HCT116 (cell line): ENCODE measurements around the gene LTBR. TPM values are rescaled to one million over a fixed set of nuclear protein-coding genes. Genes with fewer than 3 reads are reported as not detected.

Experiments
- ATAC-seq: fragments of 200-7000 bp; cut with Tn5 transposase; 2 replicates; pipeline ENCODE4 v1.9.1; 2020; ENCODE audit warnings: mild to moderate bottlenecking, moderate library complexity
- BruUV-seq: library from RNA; stranded (reverse); fragments of 400-500 nt; replicated peaks from 2 replicates; lab custom pipeline; 2021; lab: Mats Ljungman, UMichigan
- CTCF ChIA-PET: fragments of 300-600 bp; sonication (Branson Sonifier 250); formaldehyde crosslinking; loops from one replicate; lab custom pipeline; 2021; ENCODE audit warnings: antibody characterized with exemption; lab: Charles Lee
- POLR2A ChIA-PET: fragments of 300-600, 350-600 bp; sonication (Branson Sonifier 250); formaldehyde crosslinking; loops from one replicate; lab custom pipeline; 2021; ENCODE audit warnings: antibody characterized with exemption; lab: Charles Lee
- RAD21 ChIA-PET, 2 experiments: fragments of 300-600 bp; sonication (Branson Sonifier 250); formaldehyde crosslinking; loops; one replicate each; lab custom pipeline; 2023; ENCODE audit warnings: low total read pairs in 2 of 2; ENCODE audit not compliant: uncharacterized antibody in 2 of 2, unreplicated experiment in 2 of 2, low non-redundant PET in 1 of 2; lab: Charles Lee
- DNase-seq: peaks from one replicate; pipeline ENCODE4 v3.0.0-alpha.2; 2010; ENCODE audit warnings: low read depth, low spot score
- H2AFZ ChIP-seq: fragments of 200-600 bp; shearing (Covaris generic), sonication (generic); 2 replicates; pipeline ENCODE4 v1.6.1; 2017; ENCODE audit warnings: low read depth, mixed run types, mixed read lengths, antibody characterized with exemption, low read length; ENCODE audit not compliant: poor library complexity, severe bottlenecking
- H3K27ac ChIP-seq: 2 replicates; pipeline ENCODE4 v1.5.1; 2012; ENCODE audit warnings: low read depth, low read length
- H3K27me3 ChIP-seq: fragments of 200-600 bp; sonication (generic); 2 replicates; pipeline ENCODE4 v1.6.1; 2016; ENCODE audit warnings: mixed run types, low read length, mixed read lengths; ENCODE audit not compliant: insufficient read depth
- H3K36me3 ChIP-seq, 2 experiments: fragments of 200-500 bp in 1 of 2; fragments of 200-600 bp in 1 of 2; sonication (Bioruptor generic) in 1 of 2; sonication (generic) in 1 of 2; 2 replicates each; pipeline versions ENCODE4 v1.5.1 to v1.6.1; 2014 to 2016; ENCODE audit warnings: low read length in 2 of 2, inconsistent platforms in 1 of 2, mixed read lengths in 1 of 2, mixed run types in 1 of 2; ENCODE audit not compliant: insufficient read depth in 2 of 2, control insufficient read depth in 1 of 2
- H3K4me1 ChIP-seq, 2 experiments: fragments of 200-600 bp in 1 of 2; sonication (generic) in 1 of 2; 2 replicates each; pipeline versions ENCODE4 v1.5.1 to v1.6.1; 2012 to 2017; ENCODE audit warnings: low read length in 2 of 2, inconsistent platforms in 1 of 2, mild to moderate bottlenecking in 1 of 2, mixed read lengths in 1 of 2, mixed run types in 1 of 2, moderate library complexity in 1 of 2; ENCODE audit not compliant: insufficient read depth in 2 of 2, control insufficient read depth in 1 of 2
- H3K4me2 ChIP-seq: fragments of 200-600 bp; sonication (generic); 2 replicates; pipeline ENCODE4 v1.6.1; 2017; ENCODE audit warnings: mixed run types, low read length, mixed read lengths
- H3K4me3 ChIP-seq, 2 experiments: fragments of 200-600 bp in 1 of 2; sonication (generic) in 1 of 2; replicated peaks in 1 of 2; 2 replicates each; pipeline ENCODE4 v1.5.1; 2011 to 2016; ENCODE audit warnings: low read length in 2 of 2, control low read depth in 1 of 2, low read depth in 1 of 2, mild to moderate bottlenecking in 1 of 2, mixed read lengths in 1 of 2, mixed run types in 1 of 2
- H3K79me2 ChIP-seq: fragments of 200-600 bp; sonication (generic); 2 replicates; pipeline ENCODE4 v1.6.1; 2017; ENCODE audit warnings: mild to moderate bottlenecking, mixed run types, low read length, moderate library complexity, mixed read lengths; ENCODE audit not compliant: insufficient read depth
- H3K9ac ChIP-seq: fragments of 200-600 bp; sonication (generic); 2 replicates; pipeline ENCODE4 v1.6.1; 2016; ENCODE audit warnings: low read length, mixed read lengths
- H3K9me2 ChIP-seq: fragments of 200-600 bp; sonication (generic), shearing (Covaris generic); 2 replicates; pipeline ENCODE4 v1.6.1; 2017; ENCODE audit warnings: mixed run types, mild to moderate bottlenecking, moderate library complexity; ENCODE audit not compliant: insufficient read depth
- H3K9me3 ChIP-seq, 2 experiments: fragments of 200-500 bp in 1 of 2; fragments of 200-600 bp in 1 of 2; sonication (Bioruptor generic) in 1 of 2; sonication (generic) in 1 of 2; 2 replicates each; pipeline ENCODE4 v1.6.1; 2014 to 2017; ENCODE audit warnings: low read length in 2 of 2, mixed read lengths in 2 of 2, inconsistent platforms in 1 of 2, low read depth in 1 of 2, mild to moderate bottlenecking in 1 of 2, mixed run types in 1 of 2, moderate library complexity in 1 of 2; ENCODE audit not compliant: control insufficient read depth in 1 of 2, insufficient read depth in 1 of 2
- H4K20me1 ChIP-seq: fragments of 200-600 bp; sonication (generic), shearing (Covaris generic); 2 replicates; pipeline ENCODE4 v1.6.1; 2017; ENCODE audit warnings: mixed run types, mild to moderate bottlenecking, moderate library complexity; ENCODE audit not compliant: insufficient read depth
- ELF1 ChIP-seq: IDR thresholded peaks from 2 replicates; pipeline ENCODE4 v1.6.1; 2012; ENCODE audit warnings: low read depth, borderline replicate concordance
- EZH2 ChIP-seq: fragments of 200-600 bp; sonication (generic); IDR thresholded peaks from 2 replicates; pipeline ENCODE4 v1.6.1; 2017; ENCODE audit warnings: antibody characterized with exemption, mixed run types
- FOSL1 ChIP-seq: IDR thresholded peaks from 2 replicates; pipeline ENCODE4 v1.6.1; 2012; ENCODE audit warnings: low read depth
- SP1 ChIP-seq: IDR thresholded peaks from 2 replicates; pipeline ENCODE4 v1.6.1; 2012; ENCODE audit warnings: low read depth
- SRF ChIP-seq: IDR thresholded peaks from 2 replicates; pipeline ENCODE4 v1.6.1; 2012; ENCODE audit warnings: low read depth
- TCF7L2 ChIP-seq: IDR thresholded peaks from 2 replicates; pipeline ENCODE4 v1.7.0; 2011; ENCODE audit warnings: borderline replicate concordance, inconsistent platforms; ENCODE audit not compliant: insufficient read depth, insufficient read length; ENCODE audit errors: extremely low read depth
- ZFX ChIP-seq: fragments of 450-650 bp; IDR thresholded peaks from 2 replicates; pipeline ENCODE4 v1.6.1; 2017
- ZNF274 ChIP-seq: fragments of 200-500 bp; sonication (Bioruptor generic); IDR thresholded peaks from 2 replicates; pipeline ENCODE4 v1.6.1; 2014; ENCODE audit warnings: mild to moderate bottlenecking, low read depth, low read length, inconsistent platforms
- intact Hi-C: fragments of 100-400 bp; cut with micrococcal nuclease; formaldehyde crosslinking; loops from 2 replicates; pipeline ENCODE4 v1.10.0; 2022
- total RNA-seq: library from RNA; stranded (reverse); gene quantifications from one replicate; pipeline ENCODE4 v1.2.1, GENCODE V29; 2021; ENCODE audit not compliant: unreplicated experiment
- TF ChIP-seq, protein P1 (sequence below), 3 experiments: fragments of 200-600 bp in 1 of 3; sonication (generic) in 1 of 3; IDR thresholded peaks in 2 of 3; conservative IDR thresholded peaks in 1 of 3; 2 replicates each; pipeline ENCODE4 v1.5.1; 2012 to 2017; ENCODE audit warnings: low read depth in 2 of 3, low read length in 2 of 3, antibody characterized with exemption in 1 of 3, borderline replicate concordance in 1 of 3, control low read depth in 1 of 3, mild to moderate bottlenecking in 1 of 3, mixed read lengths in 1 of 3, mixed run types in 1 of 3, moderate library complexity in 1 of 3; ENCODE audit not compliant: insufficient read depth in 1 of 3
- TF ChIP-seq, protein P2 (sequence below): IDR thresholded peaks from 2 replicates; pipeline ENCODE4 v1.6.1; 2012
- TF ChIP-seq, protein P3 (sequence below): IDR thresholded peaks from 2 replicates; pipeline ENCODE4 v1.6.1; 2012; ENCODE audit warnings: low read depth

Gene LTBR
- total RNA-seq, 1 experiment from 2014 or later = 128 TPM

DNA sequence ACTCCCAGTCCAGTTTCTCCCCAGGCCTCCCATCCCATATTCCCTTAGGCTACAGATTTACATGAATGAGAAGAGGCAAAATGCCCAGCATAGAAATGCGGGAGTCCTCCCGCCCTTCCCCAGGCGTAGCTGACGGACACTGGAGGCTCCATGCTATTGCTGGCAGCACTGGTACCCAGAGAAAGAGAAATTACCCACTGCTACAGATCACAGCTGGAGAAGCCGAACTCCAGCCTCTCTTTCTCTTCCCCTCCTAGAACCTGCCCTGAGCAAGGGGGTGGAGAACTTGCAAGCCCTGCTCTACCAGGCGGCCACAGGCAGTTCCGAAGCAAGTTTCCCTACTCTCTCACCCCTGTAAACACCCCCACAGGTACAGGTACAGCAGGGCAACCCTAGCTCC is 3.6 kb downstream of the LTBR start:
- Histone ChIP-seq H3K36me3 (peaks cover 24 to 45% of the 10 kb centered on the region in 2 experiments; a peak in 3 of 4 replicates), H3K4me3 (no peak overlapping the region), H3K4me1 (peaks cover 16 to 33% of the 10 kb centered on the region in 2 experiments), H3K9me2 (no peaks in the 10 kb centered on the region), H3K27ac (no peak overlapping the region), H3K4me2 (no peak overlapping the region), H3K9ac (no peak overlapping the region), H3K79me2 (peaks cover 53% of the 10 kb centered on the region), H4K20me1 (no peaks in the 10 kb centered on the region)
- BruUV-seq = no TSS peak
- CTCF ChIA-PET = no interaction called here
- intact Hi-C loops = no loop called here
- no peak for DNase-seq
- TF ChIP-seq ZNF274 (no peak), EZH2 (no peak), SP1 (no peak), SRF (no peak), FOSL1 (no peak), TCF7L2 (no peak), ZFX (no peak), ELF1 (no peak)
- TF ChIP-seq, protein P1, sequence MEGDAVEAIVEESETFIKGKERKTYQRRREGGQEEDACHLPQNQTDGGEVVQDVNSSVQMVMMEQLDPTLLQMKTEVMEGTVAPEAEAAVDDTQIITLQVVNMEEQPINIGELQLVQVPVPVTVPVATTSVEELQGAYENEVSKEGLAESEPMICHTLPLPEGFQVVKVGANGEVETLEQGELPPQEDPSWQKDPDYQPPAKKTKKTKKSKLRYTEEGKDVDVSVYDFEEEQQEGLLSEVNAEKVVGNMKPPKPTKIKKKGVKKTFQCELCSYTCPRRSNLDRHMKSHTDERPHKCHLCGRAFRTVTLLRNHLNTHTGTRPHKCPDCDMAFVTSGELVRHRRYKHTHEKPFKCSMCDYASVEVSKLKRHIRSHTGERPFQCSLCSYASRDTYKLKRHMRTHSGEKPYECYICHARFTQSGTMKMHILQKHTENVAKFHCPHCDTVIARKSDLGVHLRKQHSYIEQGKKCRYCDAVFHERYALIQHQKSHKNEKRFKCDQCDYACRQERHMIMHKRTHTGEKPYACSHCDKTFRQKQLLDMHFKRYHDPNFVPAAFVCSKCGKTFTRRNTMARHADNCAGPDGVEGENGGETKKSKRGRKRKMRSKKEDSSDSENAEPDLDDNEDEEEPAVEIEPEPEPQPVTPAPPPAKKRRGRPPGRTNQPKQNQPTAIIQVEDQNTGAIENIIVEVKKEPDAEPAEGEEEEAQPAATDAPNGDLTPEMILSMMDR (IDR thresholded peaks at IDR 0.05 in 2 of 3, conservative IDR thresholded peaks at IDR 0.05 in 1 of 3; ENCODE audit: borderline replicate concordance in 1 of 3, insufficient read depth in 1 of 3, low read depth in 2 of 3, low read length in 2 of 3) = no peak
- TF ChIP-seq, protein P2, sequence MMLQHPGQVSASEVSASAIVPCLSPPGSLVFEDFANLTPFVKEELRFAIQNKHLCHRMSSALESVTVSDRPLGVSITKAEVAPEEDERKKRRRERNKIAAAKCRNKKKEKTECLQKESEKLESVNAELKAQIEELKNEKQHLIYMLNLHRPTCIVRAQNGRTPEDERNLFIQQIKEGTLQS = no peak
- TF ChIP-seq, protein P3, sequence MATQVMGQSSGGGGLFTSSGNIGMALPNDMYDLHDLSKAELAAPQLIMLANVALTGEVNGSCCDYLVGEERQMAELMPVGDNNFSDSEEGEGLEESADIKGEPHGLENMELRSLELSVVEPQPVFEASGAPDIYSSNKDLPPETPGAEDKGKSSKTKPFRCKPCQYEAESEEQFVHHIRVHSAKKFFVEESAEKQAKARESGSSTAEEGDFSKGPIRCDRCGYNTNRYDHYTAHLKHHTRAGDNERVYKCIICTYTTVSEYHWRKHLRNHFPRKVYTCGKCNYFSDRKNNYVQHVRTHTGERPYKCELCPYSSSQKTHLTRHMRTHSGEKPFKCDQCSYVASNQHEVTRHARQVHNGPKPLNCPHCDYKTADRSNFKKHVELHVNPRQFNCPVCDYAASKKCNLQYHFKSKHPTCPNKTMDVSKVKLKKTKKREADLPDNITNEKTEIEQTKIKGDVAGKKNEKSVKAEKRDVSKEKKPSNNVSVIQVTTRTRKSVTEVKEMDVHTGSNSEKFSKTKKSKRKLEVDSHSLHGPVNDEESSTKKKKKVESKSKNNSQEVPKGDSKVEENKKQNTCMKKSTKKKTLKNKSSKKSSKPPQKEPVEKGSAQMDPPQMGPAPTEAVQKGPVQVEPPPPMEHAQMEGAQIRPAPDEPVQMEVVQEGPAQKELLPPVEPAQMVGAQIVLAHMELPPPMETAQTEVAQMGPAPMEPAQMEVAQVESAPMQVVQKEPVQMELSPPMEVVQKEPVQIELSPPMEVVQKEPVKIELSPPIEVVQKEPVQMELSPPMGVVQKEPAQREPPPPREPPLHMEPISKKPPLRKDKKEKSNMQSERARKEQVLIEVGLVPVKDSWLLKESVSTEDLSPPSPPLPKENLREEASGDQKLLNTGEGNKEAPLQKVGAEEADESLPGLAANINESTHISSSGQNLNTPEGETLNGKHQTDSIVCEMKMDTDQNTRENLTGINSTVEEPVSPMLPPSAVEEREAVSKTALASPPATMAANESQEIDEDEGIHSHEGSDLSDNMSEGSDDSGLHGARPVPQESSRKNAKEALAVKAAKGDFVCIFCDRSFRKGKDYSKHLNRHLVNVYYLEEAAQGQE = no peak
- TF ChIP-seq, all 23 proteins: peak for 0
- Histone ChIP-seq H3K27me3 (no peaks in the 10 kb centered on the region), H3K9me3 (no peaks in the 10 kb centered on the region), H2AFZ (no peak overlapping the region)
- ChIA-PET POLR2A (no interaction called here), RAD21 (no interaction called here)
- no peak for ATAC-seq
